GM19035 (cell line): ENCODE measurements around the gene ARFRP1.

Experiments
- ATAC-seq: cut with Tn5 transposase; IDR thresholded peaks from one replicate; pipeline ENCODE4 v1.9.1; 2021; ENCODE audit not compliant: unreplicated experiment

ARFRP1 gene, protein sequence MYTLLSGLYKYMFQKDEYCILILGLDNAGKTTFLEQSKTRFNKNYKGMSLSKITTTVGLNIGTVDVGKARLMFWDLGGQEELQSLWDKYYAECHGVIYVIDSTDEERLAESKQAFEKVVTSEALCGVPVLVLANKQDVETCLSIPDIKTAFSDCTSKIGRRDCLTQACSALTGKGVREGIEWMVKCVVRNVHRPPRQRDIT

GRCh38 chr20:63707558-63708300 lies at the start of gene ARFRP1, which contains the start of gene ZGPAT:
Gene ARFRP1 (minus strand): TSS chr20:63707976. CDS start chr20:63707091, 885 bp downstream.
Gene ZGPAT (plus strand): TSS chr20:63708039. CDS start chr20:63708581, 542 bp downstream.
- ATAC-seq: peak; percentile 68

DNA sequence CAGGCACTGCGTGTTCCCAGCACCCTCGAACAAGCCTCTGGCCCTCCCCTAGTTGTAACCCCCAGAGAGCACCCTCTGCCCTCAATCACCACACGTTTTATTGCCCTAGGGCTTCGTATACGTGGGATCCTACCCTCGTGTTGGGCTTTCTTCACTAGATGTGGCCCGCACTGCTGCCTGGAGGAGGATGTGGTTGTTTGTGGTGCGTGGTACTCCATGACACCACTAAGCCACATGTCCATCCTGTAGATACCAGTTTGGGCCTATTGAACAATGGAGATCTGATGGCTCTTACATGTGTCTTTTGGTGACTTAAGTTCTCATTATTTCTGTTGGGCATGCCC lies 48.8 kb upstream of the ARFRP1 start:
- ATAC-seq: no peak

GRCh38 chr20:63755933-63756647 lies 48.3 kb upstream of the ARFRP1 start:
- no peak for ATAC-seq

DNA sequence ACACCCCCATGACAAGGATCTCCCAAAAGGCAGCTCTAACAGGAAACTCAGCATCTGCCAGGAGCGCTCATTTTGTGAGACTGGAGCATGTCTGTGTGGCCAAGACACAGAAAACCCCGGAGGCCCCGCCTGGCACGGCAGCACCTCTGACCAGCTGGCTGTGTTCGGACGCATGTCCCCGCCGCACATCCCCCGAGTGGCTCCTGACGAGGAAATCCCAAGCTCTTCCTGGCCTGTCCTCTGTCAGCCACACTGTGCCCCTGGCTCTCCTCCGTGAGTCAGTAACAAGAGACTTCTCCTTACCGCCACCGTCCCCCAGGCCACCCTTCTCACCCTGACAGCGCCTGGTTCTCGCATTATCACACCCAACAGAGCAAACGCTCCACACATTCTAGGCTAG lies 46.2 kb upstream of the ARFRP1 start:
- ATAC-seq: no peak

GRCh38 chr20:63753381-63753780 lies 45.6 kb upstream of the ARFRP1 start:
- no peak for ATAC-seq

DNA sequence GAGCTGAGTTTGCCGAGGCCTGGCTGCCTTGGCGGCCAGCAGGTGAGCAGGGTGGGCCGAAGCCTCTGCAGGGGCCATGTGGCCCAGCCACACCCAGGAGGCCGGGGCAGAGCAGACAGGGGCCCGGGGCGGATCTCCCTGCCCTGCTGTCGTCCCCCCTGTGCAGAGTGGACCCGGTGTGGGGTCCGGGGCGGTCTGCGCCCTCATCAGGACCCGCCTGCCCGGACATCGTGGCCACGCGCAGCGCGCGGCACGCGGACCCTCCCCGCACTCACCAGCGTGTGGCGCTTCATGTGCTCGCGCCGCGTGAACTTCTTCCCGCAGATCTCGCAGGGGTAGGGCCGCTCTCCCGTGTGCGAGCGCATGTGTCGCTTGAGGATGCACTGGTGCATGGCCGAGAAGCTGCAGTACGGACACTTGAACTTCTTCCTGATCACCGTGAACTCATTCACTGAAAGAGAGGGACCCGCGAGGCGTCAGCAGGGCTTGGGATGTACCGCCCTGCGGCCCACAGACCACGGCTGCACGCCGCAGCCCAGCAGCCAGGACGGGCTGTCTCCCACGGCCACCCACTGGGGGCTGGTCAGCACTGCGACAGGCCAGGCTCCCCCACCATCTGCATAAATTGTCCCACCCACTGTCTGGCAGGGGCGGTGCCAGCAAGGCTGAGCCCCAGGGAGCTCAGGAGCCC lies 44.8 kb upstream of the ARFRP1 start:
- no peak for ATAC-seq

- no peak for ATAC-seq
These were observed 43.9 kb upstream of the ARFRP1 start for GRCh38 chr20:63751471-63752271.

DNA sequence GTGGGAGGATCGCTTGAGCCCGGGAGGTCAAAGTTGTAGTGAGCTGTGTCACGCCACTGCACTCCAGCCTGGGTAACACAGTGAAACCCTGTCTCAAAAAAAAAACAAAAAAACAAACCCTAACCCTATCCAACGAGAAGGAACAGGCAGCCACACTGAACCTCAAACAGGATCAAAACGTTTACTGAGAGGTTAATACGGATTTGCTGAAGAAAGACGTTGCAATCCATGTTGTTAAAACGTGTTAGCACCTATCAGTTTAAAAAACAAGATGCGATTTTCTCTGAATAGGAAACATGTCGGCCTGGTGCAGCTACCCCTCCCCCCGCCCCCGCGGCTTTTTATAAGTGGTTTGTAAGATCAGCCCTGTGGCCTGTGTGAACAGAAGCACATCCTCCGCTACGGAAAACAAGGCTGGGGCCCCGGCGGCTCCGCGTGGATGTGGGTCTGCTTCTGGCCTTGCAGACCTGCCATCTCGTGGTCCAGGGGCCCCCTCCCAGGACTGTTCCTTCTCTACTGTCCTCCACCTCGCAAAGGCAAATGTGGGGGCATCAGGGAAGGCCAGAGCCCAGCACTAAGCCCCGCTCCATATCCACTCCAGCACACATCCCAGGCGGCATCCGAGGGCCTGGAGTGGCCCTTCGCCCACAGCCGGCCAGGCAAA lies 43.2 kb upstream of the ARFRP1 start:
- ATAC-seq: no peak

GRCh38 chr20:63749597-63750508 lies 42.1 kb upstream of the ARFRP1 start:
- no peak for ATAC-seq

DNA sequence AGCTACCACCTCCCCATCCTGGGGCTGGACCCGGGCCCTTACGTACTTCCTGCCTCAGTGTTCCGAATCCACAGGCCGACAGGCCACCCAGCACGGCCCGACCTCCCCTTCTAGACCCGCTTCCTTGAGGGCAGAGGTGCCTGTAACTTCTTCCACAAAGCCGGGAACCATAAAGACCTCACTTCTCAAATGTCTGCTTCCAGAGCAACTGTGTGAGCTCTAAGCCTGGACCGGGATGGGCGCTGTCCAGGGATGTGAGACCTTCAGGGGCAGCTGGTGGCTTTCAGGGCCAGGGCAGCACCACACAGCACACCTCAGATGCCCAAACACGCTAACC lies 41.1 kb upstream of the ARFRP1 start:
- ATAC-seq: no peak

DNA sequence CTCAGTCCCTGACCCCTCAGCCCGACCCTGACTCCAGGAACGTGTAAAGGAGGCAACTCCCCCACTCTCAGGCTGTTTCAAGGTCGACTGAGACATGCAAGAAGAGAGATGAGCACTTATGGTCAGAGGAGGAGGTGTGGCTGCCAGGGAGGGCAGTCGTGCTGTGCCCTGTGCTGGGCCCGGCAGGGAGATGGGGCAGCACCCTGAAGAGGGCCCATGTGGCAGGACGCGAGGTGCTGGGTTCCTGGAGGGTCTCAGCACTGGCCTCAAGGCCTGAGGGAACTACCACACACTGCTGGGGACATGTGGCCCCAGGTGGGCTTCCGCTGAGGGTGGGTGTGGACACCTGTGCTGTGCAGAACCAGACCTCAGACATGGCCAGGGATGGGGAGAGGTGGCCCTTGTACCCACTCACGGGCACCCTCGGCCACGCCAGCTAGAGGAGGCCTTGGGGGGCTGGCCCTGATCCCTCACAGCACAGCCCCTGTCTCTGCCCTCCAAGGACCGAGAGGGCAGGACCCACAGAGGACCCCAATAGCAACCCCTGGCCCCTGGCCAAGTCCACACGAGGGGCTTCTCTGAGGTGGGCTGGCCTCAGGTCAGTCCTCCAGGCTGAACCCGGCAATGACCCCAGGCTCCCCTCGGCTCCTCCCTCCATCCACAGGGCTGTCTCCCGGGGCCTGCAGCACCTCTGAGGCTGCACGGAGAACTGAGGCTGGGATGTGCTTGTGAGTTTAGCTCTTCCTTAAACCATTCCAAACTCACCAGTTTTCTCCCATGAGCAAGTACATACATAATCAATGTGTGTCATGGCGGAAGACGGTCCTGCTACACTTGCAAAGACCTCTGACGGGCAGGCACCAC lies 40.5 kb upstream of the ARFRP1 start:
- ATAC-seq: no peak

- ATAC-seq: no peak
These were observed 39.9 kb upstream of the ARFRP1 start for GRCh38 chr20:63747622-63748069.

DNA sequence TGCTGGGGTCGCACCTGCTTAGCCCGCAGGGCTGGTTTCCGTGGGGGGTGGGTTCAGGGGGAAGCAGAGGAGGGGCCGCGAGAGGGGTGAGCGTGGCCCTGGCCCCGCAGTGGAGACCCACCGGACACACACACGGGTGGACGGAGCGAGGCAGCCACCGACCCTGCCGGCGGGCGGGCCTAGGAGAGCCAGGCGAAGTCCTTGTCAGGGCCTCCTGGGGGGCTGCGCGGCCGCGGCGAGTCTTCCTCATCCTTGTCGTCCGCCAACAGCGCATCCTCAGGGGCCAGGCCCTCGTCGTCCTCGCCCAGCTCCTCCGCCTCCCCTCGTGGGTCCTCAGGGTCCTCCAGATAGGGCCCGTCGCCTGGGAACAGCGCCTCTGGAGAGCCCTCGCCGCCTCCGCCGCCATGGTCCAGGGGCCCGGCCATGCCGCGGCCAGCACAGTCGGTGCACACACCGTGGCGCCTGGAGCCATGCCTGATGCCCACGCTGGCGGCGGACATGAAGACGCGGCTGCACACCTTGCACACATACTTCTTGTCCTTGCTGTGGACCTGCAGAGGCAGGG lies 39.1 kb upstream of the ARFRP1 start:
- no peak for ATAC-seq

DNA sequence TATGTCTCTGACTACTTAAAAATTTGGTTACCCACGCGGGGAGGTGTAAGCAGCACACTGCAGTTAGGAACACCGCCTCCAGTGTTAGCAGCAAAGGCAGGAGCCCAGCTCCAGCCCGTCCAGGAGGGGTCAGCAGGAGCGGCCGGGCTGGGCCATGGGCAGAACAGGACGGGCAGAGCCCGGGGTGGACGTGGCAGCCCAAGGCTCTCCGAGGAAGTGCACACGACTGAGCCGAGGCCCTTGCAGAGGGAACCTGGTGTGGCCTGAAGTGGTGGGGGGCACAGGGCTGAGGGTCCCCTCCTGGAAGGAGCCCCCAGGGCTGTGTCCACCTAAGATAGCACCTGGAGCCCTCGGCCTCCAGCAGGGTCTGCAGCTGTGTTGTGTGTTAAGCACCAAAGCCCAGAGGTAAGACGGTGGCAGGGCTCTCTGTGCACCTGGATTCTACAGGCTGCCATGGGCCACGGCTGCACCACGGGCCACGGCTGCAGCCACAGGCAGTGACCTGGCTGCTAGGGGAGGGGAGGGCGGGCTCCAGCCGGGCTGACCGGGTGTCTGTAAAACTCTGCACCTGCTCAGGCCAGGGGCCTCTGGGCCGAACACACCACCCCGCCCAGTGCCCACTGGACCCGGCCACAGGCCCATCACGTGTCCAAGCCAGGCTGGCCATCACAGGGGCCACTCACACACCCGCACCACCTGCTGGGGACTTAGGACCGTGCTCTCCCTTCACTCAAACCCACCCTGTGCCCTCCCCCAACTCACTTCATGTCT lies 38.4 kb upstream of the ARFRP1 start:
- ATAC-seq: no peak

DNA sequence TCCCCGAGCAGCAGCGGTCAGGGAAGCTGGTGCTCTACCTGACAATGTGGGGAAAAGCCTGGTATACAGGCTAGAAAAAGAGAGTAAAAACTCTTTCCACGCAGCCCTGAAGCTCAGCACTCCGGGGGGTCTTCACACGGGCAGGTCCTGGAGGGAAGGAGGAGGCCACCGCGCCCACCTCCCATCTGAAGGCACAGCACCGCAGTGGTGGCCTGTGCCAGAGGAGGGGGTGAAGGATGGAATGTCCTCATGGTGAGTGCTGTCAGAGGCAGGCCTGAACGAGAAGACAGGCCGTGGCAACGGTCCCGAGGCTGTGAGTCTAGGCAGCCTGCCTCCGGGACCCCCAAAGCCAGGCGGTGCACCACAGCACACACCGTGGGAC lies 37.6 kb upstream of the ARFRP1 start:
- ATAC-seq: no peak

DNA sequence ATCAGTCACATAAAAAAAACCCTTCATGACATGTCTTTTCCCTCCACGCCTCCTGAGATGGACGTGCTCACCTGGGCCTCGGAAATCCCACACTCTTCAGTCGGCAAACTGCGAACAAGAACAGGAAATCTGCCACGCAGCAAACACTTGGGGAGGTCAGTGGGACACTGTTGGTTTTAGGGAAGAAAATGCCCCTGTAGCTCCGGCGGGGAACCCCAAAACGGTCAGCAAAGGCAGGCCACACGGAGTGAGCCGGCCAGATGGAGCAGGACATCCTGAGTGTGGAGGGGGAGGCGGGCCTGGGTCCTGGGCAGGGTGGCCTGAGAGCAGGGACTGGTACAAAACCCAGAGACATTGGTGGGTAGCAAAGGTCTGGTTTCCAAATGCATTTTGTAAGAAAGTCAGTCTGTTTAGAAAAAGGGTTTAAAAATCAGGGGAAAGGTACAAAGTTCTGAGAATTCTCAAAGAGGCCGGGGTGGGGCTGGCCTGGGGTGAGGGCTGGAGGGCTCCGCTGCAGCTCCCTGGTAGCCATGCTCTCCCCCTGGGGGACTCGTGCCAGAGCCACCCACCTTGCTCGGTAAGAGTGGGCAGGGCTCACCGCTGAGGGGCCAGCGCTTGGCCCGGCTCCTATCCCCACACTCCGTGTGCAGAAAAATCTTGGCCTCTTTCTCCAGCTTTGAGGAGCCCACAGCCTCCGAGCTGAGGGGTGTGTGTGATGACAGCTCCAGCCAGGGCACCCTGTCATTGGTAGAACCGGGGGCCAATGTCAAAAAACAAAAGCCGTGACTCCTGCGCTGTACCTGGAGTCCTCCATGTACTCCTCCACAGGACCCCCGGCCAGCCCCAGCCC lies 37.0 kb upstream of the ARFRP1 start:
- ATAC-seq: no peak
